Stimulated activated CD4-positive, alpha-beta T cell treated with anti-CD3 and anti-CD28 coated beads, TNF-alpha, amount 100 ng/mL, for 48 hours (primary cell): ENCODE results near the gene MEP1A.

Experiments used
- DNase-seq, 3 donors: peaks; one replicate each; pipeline ENCODE4 v3.0.0-alpha.2; 2020; ENCODE audit warnings: low read depth in 3 of 3

Gene MEP1A

GRCh38 chr6:46776070-46776712 is 17.0 kb upstream of the MEP1A start:
- no peak for DNase-seq

GRCh38 chr6:46777476-46778346 is 15.5 kb upstream of the MEP1A start:
- DNase-seq, result no peak

GRCh38 chr6:46781478-46782378 is 11.5 kb upstream of the MEP1A start:
- peak in 2 of 3 donors; percentile 4 to 10 for DNase-seq

- DNase-seq, result no peak
Measured at GRCh38 chr6:46784535-46784934, 8.7 kb upstream of the MEP1A start.

GRCh38 chr6:46787871-46788540 is 5.2 kb upstream of the MEP1A start:
- no peak for DNase-seq

DNA sequence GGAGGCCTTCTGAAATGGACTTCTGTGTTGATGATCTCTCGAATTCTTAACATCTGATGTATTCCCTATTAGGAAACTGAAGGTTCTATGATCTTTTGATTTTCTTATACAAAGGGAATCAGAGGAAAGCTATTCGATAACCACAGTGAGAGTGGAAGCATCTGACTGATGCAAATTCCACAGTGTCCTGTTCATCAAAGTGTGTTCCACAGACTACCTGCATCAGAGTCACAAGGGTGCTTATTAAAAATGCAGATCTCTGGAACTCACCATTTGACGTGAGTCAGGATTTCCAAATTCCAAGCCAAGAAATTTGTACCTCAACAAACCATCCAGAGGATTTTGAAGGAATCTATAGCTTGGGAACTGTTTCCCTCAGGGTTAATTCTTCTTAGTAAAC is 4.4 kb upstream of the MEP1A start:
- DNase-seq, result no peak

- DNase-seq, result no peak
Measured at GRCh38 chr6:46789434-46790354, 3.5 kb upstream of the MEP1A start.

- DNase-seq, result no peak
Measured at GRCh38 chr6:46790355-46790874, 2.8 kb upstream of the MEP1A start.

GRCh38 chr6:46792635-46793034 is 554 bp upstream of the MEP1A start:
- DNase-seq, result no peak

- DNase-seq, result no peak
Measured at GRCh38 chr6:46794068-46794467, 879 bp downstream of the MEP1A start.

GRCh38 chr6:46795816-46796215 is 2.6 kb downstream of the MEP1A start:
- no peak for DNase-seq

DNA sequence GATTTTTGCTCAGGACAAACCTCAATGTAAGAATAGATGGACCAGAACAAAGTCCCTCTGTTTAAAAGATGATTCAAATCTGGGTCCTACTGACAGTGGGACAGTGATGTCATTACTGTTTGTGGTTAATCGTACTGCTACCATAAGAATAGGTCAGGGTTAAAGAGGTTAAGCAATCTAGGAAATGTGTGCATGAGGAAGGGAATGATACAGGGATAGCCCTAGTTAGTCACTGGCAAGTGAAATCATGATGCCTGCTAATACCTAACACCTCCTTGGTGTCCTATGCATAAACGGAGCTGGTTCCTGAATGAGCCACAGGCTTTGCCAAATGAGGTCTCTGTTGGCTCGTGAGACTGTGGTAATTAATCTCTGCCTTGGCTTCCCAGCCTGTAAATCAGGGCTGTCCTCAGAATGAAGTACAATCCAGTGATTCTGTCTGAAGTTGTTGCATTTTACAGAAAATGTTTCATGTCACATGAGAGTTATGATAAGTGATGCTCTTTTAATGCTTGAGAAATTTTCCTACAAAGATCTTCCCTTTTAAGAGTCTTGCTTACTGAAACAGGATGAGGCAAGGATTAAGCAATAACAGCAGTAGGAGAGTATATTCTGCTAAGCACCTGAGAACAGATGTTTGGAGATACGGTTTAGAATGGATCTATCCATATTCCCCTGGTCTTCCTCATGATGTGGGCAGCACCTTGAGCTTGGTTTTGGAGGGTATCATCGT is 3.8 kb downstream of the MEP1A start:
- no peak for DNase-seq

GRCh38 chr6:46799657-46800056 is 6.5 kb downstream of the MEP1A start:
- DNase-seq, result no peak

DNA sequence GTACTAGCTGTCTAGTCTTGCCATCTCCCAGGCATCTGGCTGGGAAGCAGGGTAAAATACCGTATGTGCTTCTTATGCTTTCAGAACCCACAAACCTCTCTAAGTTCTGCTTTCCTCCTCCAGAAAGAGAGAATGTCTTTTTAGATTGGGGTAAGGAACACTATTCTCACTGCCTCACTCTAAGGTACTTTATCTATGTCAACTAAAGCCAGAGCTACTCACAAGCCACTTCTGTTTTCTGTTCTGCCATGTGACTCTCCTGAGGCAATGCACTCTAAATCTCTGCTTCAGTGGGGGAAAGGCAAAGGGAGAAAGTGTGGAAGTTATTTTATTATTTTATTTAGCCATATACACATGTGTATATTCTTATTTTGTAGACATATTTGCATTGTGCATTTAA is 15.6 kb downstream of the MEP1A start:
- DNase-seq, result no peak

DNA sequence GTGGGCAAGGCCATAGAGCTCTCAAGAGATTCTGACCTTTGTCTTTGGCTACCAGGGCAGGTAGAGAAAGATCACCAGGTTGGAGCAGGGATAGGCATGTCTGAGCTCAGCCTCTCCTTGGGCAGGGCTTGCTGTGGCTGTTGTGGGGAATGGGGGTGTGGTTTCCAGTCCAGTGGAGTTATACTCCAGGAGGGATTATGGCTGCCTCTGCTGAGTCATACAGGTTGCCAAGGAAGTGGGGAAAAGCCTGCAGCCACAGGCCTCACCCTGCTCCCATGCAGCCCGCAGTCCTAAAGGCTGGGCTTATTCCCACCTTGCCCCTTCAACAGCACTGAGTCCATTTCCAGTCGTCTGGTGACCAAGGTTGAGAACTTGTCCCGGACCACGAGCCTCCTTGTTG is 21.9 kb downstream of the MEP1A start:
- DNase-seq, result no peak

- no peak for DNase-seq
Measured at GRCh38 chr6:46816626-46817025, 23.4 kb downstream of the MEP1A start.

GRCh38 chr6:46819561-46819960 is 26.4 kb downstream of the MEP1A start:
- no peak for DNase-seq

- DNase-seq, result no peak
Measured at GRCh38 chr6:46821458-46821881, 28.3 kb downstream of the MEP1A start.

GRCh38 chr6:46828939-46829338 is 35.8 kb downstream of the MEP1A start:
- no peak for DNase-seq

DNA sequence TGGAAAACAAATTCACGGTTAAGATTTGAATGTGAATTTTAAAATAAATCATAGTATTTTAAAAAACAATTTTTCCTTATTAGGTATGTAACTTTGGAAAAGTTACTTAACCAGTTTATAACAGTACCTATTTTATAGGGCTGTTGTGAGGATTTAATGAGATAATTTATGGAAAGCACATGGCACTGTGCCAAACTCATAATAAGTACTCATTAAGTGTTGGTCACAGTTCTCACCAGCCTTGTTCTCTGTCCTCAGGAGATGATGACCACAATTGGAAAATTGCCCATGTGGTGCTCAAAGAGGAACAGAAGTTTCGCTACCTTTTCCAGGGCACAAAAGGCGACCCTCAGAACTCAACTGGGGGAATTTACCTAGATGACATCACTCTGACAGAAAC is 39.6 kb downstream of the MEP1A start:
- no peak for DNase-seq
